Neural progenitor cell (in vitro differentiated cells): ENCODE data around the gene OAS1. TPM values are rescaled to one million over a fixed set of nuclear protein-coding genes. Genes with fewer than 3 reads are reported as not detected.

ENCODE experiments used
- DNase-seq: peaks from one replicate; pipeline ENCODE4 v3.0.0-alpha.2; 2016; ENCODE audit warnings: low spot score
- H2AFZ ChIP-seq: fragments of 200-600 bp; sonication (generic); replicated peaks from 2 replicates; pipeline ENCODE4 v1.6.1; 2016; ENCODE audit warnings: antibody characterized with exemption
- H3F3A ChIP-seq: fragments of 200-600 bp; sonication (generic); 2 replicates; pipeline ENCODE4 v1.6.1; 2016; ENCODE audit warnings: antibody characterized with exemption, low read depth
- H3K27ac ChIP-seq: fragments of 200-600 bp; sonication (generic); 2 replicates; pipeline ENCODE4 v1.5.1; 2016; ENCODE audit warnings: mild to moderate bottlenecking
- H3K27me3 ChIP-seq: fragments of 200-600 bp; sonication (generic); 2 replicates; pipeline ENCODE4 v1.6.1; 2016; ENCODE audit warnings: mild to moderate bottlenecking, moderate library complexity
- H3K36me3 ChIP-seq: fragments of 200-600 bp; sonication (generic); 2 replicates; pipeline ENCODE4 v1.5.1; 2016
- H3K4me1 ChIP-seq: fragments of 200-600 bp; sonication (generic); 2 replicates; pipeline ENCODE4 v1.6.1; 2016; ENCODE audit warnings: mixed run types
- H3K4me2 ChIP-seq: fragments of 200-600 bp; sonication (generic); 2 replicates; pipeline ENCODE4 v1.6.1; 2016
- H3K4me3 ChIP-seq: fragments of 200-600 bp; sonication (generic); 2 replicates; pipeline ENCODE4 v1.5.1; 2016
- H3K79me2 ChIP-seq: fragments of 200-600 bp; sonication (generic); 2 replicates; pipeline ENCODE4 v1.6.1; 2016; ENCODE audit warnings: low read depth
- H3K9ac ChIP-seq: fragments of 200-600 bp; sonication (generic); 2 replicates; pipeline ENCODE4 v1.6.1; 2016
- H3K9me3 ChIP-seq: fragments of 200-600 bp; sonication (generic); 2 replicates; pipeline ENCODE4 v1.5.1; 2016; ENCODE audit warnings: low read depth
- H4K20me1 ChIP-seq: fragments of 200-600 bp; sonication (generic); 2 replicates; pipeline ENCODE4 v1.6.1; 2016; ENCODE audit warnings: low read depth
- H3K27ac Mint-ChIP-seq: 3 replicates; pipeline ENCODE4 v1.8.0; 2021; ENCODE audit warnings: mixed read lengths
- H3K27me3 Mint-ChIP-seq: 2 replicates; pipeline ENCODE4 v1.8.0; 2022; ENCODE audit warnings: low read depth, mild to moderate bottlenecking, inconsistent platforms, moderate library complexity, mixed read lengths; ENCODE audit not compliant: insufficient read depth
- H3K36me3 Mint-ChIP-seq: 3 replicates; pipeline ENCODE4 v1.8.0; 2021; ENCODE audit warnings: mixed read lengths
- H3K4me1 Mint-ChIP-seq: 3 replicates; pipeline ENCODE4 v1.8.0; 2021; ENCODE audit warnings: mixed read lengths
- H3K4me3 Mint-ChIP-seq: 3 replicates; pipeline ENCODE4 v1.8.0; 2021; ENCODE audit warnings: mild to moderate bottlenecking, moderate library complexity, mixed read lengths
- H3K9me3 Mint-ChIP-seq: 3 replicates; pipeline ENCODE4 v1.8.0; 2020; ENCODE audit warnings: mixed read lengths
- CTCF ChIP-seq: fragments of 200-600 bp; sonication (generic); IDR thresholded peaks from 2 replicates; pipeline ENCODE4 v1.5.1; 2017; ENCODE audit warnings: antibody characterized with exemption, mild to moderate bottlenecking
- EZH2 ChIP-seq: fragments of 200-600 bp; sonication (generic); IDR thresholded peaks from 2 replicates; pipeline ENCODE4 v1.6.1; 2017; ENCODE audit warnings: antibody characterized with exemption, mild to moderate bottlenecking, moderate library complexity
- EZH2phosphoT487 ChIP-seq: fragments of 200-600 bp; sonication (generic); IDR thresholded peaks from 2 replicates; pipeline ENCODE4 v1.6.1; 2017; ENCODE audit warnings: antibody characterized with exemption
- total RNA-seq: library from RNA; depleted of rRNA; stranded (reverse); fragments of >200 nt; gene quantifications from 2 replicates; pipeline ENCODE4 v1.2.3, GENCODE V29; 2015; ENCODE audit warnings: low replicate concordance

OAS1 gene
- total RNA-seq, 1 donor from 2014 or later: not detected

DNA sequence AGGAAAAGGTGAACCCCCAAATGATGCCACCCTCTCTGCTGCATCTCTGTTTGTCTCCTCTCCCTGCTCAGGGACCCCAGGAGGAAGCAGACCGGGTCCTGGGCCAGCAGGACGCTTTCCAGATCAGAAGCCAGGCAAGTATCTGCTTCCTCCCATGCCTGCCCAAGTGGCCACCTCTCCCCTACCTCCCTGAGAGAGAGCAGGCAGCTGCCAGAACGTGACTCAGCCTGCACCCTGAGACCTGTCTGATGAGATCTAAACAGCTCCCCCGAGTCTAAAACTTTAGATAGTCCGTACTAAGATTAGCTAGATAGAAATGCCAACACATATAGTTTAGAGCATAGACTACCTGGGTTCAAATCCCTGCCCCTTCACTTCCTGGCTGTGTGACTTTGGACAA lies 31.2 kb upstream of the OAS1 start:
- Histone ChIP-seq H3K9ac (no peak overlapping the region), H3K9me3 (no peaks in the 10 kb centered on the region), H3K27me3 (peaks cover 23% of the 10 kb centered on the region), H3K79me2 (no peaks in the 10 kb centered on the region), H3K36me3 (no peaks in the 10 kb centered on the region), H3K4me3 (no peak overlapping the region), H2AFZ (no peak overlapping the region), H4K20me1 (no peaks in the 10 kb centered on the region), H3K4me1 (no peaks in the 10 kb centered on the region), H3K27ac (no peak overlapping the region), H3F3A (no peaks in the 10 kb centered on the region), H3K4me2 (no peak overlapping the region)
- no peak overlapping the region for H3K27ac Mint-ChIP-seq
- TF ChIP-seq CTCF (no peak), EZH2 (no peak), EZH2phosphoT487 (no peak)
- H3K4me3 Mint-ChIP-seq: no peak overlapping the region
- no peaks in the 10 kb centered on the region for H3K9me3 Mint-ChIP-seq
- H3K4me1 Mint-ChIP-seq: no peaks in the 10 kb centered on the region
- H3K27me3 Mint-ChIP-seq: no peaks in the 10 kb centered on the region
- DNase-seq: no peak
- no peaks in the 10 kb centered on the region for H3K36me3 Mint-ChIP-seq

- Mint-ChIP-seq H3K27me3 (no peaks in the 10 kb centered on the region), H3K36me3 (no peaks in the 10 kb centered on the region), H3K27ac (no peak overlapping the region), H3K4me3 (no peak overlapping the region), H3K4me1 (no peaks in the 10 kb centered on the region), H3K9me3 (no peaks in the 10 kb centered on the region)
- Histone ChIP-seq H3K36me3 (no peaks in the 10 kb centered on the region), H3K4me2 (no peak overlapping the region), H3K9me3 (no peaks in the 10 kb centered on the region), H3K4me1 (no peaks in the 10 kb centered on the region), H3K79me2 (no peaks in the 10 kb centered on the region), H2AFZ (no peak overlapping the region), H4K20me1 (no peaks in the 10 kb centered on the region), H3K27me3 (peaks cover 15% of the 10 kb centered on the region), H3K9ac (no peak overlapping the region), H3K4me3 (no peak overlapping the region), H3F3A (no peaks in the 10 kb centered on the region), H3K27ac (no peak overlapping the region)
- TF ChIP-seq EZH2phosphoT487: no peak
- TF ChIP-seq EZH2: no peak
- TF ChIP-seq CTCF: no peak
- DNase-seq: no peak
Measured at GRCh38 chr12:112876506-112876905, 30.3 kb upstream of the OAS1 start.

GRCh38 chr12:112877006-112877405 lies 29.8 kb upstream of the OAS1 start:
- Histone ChIP-seq H3K4me1 (no peaks in the 10 kb centered on the region), H4K20me1 (no peaks in the 10 kb centered on the region), H3K4me3 (no peak overlapping the region), H3K36me3 (no peaks in the 10 kb centered on the region), H3K9ac (no peak overlapping the region), H2AFZ (no peak overlapping the region), H3K79me2 (no peaks in the 10 kb centered on the region), H3K9me3 (no peaks in the 10 kb centered on the region), H3K4me2 (no peak overlapping the region), H3F3A (no peaks in the 10 kb centered on the region), H3K27me3 (peaks cover 11% of the 10 kb centered on the region), H3K27ac (no peak overlapping the region)
- Mint-ChIP-seq H3K4me3 (no peak overlapping the region), H3K27me3 (no peaks in the 10 kb centered on the region), H3K9me3 (no peaks in the 10 kb centered on the region), H3K4me1 (no peaks in the 10 kb centered on the region), H3K36me3 (no peaks in the 10 kb centered on the region), H3K27ac (no peak overlapping the region)
- no peak for DNase-seq
- no peak for TF ChIP-seq EZH2
- TF ChIP-seq EZH2phosphoT487: no peak
- TF ChIP-seq CTCF: no peak

- H3K27me3 ChIP-seq: no peaks in the 10 kb centered on the region
- H3K4me1 ChIP-seq: no peaks in the 10 kb centered on the region
- H3K36me3 ChIP-seq: no peaks in the 10 kb centered on the region
- H3K4me2 ChIP-seq: no peak overlapping the region
- no peak overlapping the region for H3K27ac ChIP-seq
- no peak for TF ChIP-seq EZH2
- TF ChIP-seq CTCF: no peak
- TF ChIP-seq EZH2phosphoT487: no peak
- H3F3A ChIP-seq: no peaks in the 10 kb centered on the region
- Mint-ChIP-seq H3K4me3 (no peak overlapping the region), H3K4me1 (no peaks in the 10 kb centered on the region), H3K36me3 (no peaks in the 10 kb centered on the region), H3K27ac (no peak overlapping the region), H3K9me3 (peaks cover 2% of the 10 kb centered on the region), H3K27me3 (no peaks in the 10 kb centered on the region)
- H4K20me1 ChIP-seq: no peaks in the 10 kb centered on the region
- no peak overlapping the region for H3K4me3 ChIP-seq
- DNase-seq: no peak
- H3K9ac ChIP-seq: no peak overlapping the region
- no peak overlapping the region for H2AFZ ChIP-seq
- H3K9me3 ChIP-seq: no peaks in the 10 kb centered on the region
- no peaks in the 10 kb centered on the region for H3K79me2 ChIP-seq
Measured at GRCh38 chr12:112878488-112878887, 28.3 kb upstream of the OAS1 start.
